WTC11 (cell line): ENCODE data around the gene WSCD2. TPM values are rescaled to one million over a fixed set of nuclear protein-coding genes. Genes with fewer than 3 reads are reported as not detected.

Experiments
- ATAC-seq: fragments of 200-7000 bp; cut with Tn5 transposase; 2 replicates; pipeline ENCODE4 v1.10.0; 2021; ENCODE audit warnings: mild to moderate bottlenecking, moderate library complexity
- CTCF ChIA-PET: fragments of 300-600 bp; sonication (Branson Sonifier 250); formaldehyde crosslinking; loops from one replicate; lab custom pipeline; 2021; ENCODE audit warnings: antibody characterized with exemption; lab: Charles Lee
- POLR2A ChIA-PET: fragments of 350-600 bp; sonication (Branson Sonifier 250); formaldehyde crosslinking; loops from one replicate; lab custom pipeline; 2021; ENCODE audit warnings: antibody characterized with exemption; lab: Charles Lee
- DNase-seq: peaks from one replicate; pipeline ENCODE4 v3.0.0; 2021; ENCODE audit warnings: low spot score
- H3K27ac Mint-ChIP-seq: 2 replicates; pipeline ENCODE4 v1.8.0; 2021; ENCODE audit warnings: mixed read lengths
- H3K27me3 Mint-ChIP-seq: 2 replicates; pipeline ENCODE4 v1.8.0; 2021; ENCODE audit warnings: low read depth, mild to moderate bottlenecking, moderate library complexity, mixed read lengths
- H3K36me3 Mint-ChIP-seq: 2 replicates; pipeline ENCODE4 v1.8.0; 2021; ENCODE audit warnings: mixed read lengths
- H3K4me1 Mint-ChIP-seq: 2 replicates; pipeline ENCODE4 v1.8.0; 2022; ENCODE audit warnings: mixed read lengths
- H3K4me3 Mint-ChIP-seq: 2 replicates; pipeline ENCODE4 v1.8.0; 2021; ENCODE audit warnings: mild to moderate bottlenecking, moderate library complexity, mixed read lengths
- H3K9me3 Mint-ChIP-seq: 2 replicates; pipeline ENCODE4 v1.8.0; 2021; ENCODE audit warnings: mixed read lengths
- CREB1 ChIP-seq: sonication (generic); formaldehyde crosslinking; IDR thresholded peaks from 2 replicates; pipeline ENCODE4 v1.8.0; 2023; ENCODE audit warnings: mild to moderate bottlenecking, missing genetic modification reagents
- ESRRA ChIP-seq: sonication (generic); formaldehyde crosslinking; IDR thresholded peaks from 2 replicates; pipeline ENCODE4 v1.8.1; 2022; ENCODE audit warnings: mild to moderate bottlenecking, missing genetic modification reagents, borderline replicate concordance
- FOXJ3 ChIP-seq: sonication (generic); formaldehyde crosslinking; IDR thresholded peaks from 2 replicates; pipeline ENCODE4 v1.9.0; 2021; ENCODE audit warnings: missing genetic modification reagents, mild to moderate bottlenecking, borderline replicate concordance
- IRF1 ChIP-seq: sonication (generic); formaldehyde crosslinking; IDR thresholded peaks from 2 replicates; pipeline ENCODE4 v1.8.0; 2023; ENCODE audit warnings: missing genetic modification reagents
- OVOL2 ChIP-seq: fragments of 250-450 bp; sonication (Bioruptor Pico); IDR thresholded peaks from 2 replicates; pipeline ENCODE4 v1.9.0; 2021; ENCODE audit warnings: mild to moderate bottlenecking, borderline replicate concordance
- RELA ChIP-seq: sonication (generic); formaldehyde crosslinking; IDR thresholded peaks from 2 replicates; pipeline ENCODE4 v1.8.1; 2022; ENCODE audit warnings: missing genetic modification reagents, mild to moderate bottlenecking, borderline replicate concordance
- SP1 ChIP-seq: sonication (generic); formaldehyde crosslinking; conservative IDR thresholded peaks from 2 replicates; pipeline ENCODE4 v1.8.1; 2022; ENCODE audit warnings: missing genetic modification reagents
- STAT6 ChIP-seq: sonication (generic); formaldehyde crosslinking; conservative IDR thresholded peaks from 2 replicates; pipeline ENCODE4 v1.8.1; 2023; ENCODE audit warnings: mild to moderate bottlenecking, low read depth, missing genetic modification reagents, moderate library complexity
- TCF7 ChIP-seq: sonication (generic); formaldehyde crosslinking; IDR thresholded peaks from 2 replicates; pipeline ENCODE4 v1.8.0; 2022; ENCODE audit warnings: mild to moderate bottlenecking, low read depth, missing genetic modification reagents, moderate library complexity
- TEAD4 ChIP-seq: sonication (generic); formaldehyde crosslinking; IDR thresholded peaks from 2 replicates; pipeline ENCODE4 v1.8.0; 2022; ENCODE audit warnings: mild to moderate bottlenecking, missing genetic modification reagents
- USF2 ChIP-seq: sonication (generic); formaldehyde crosslinking; IDR thresholded peaks from 2 replicates; pipeline ENCODE4 v1.8.1; 2023; ENCODE audit warnings: mild to moderate bottlenecking, missing genetic modification reagents, moderate library complexity
- ZNF512 ChIP-seq: sonication (generic); formaldehyde crosslinking; IDR thresholded peaks from 2 replicates; pipeline ENCODE4 v1.8.1; 2022; ENCODE audit warnings: missing genetic modification reagents, borderline replicate concordance
- total RNA-seq: library from RNA; stranded (reverse); gene quantifications from 3 replicates; pipeline ENCODE4 v1.2.3, GENCODE V29; 2021
- TF ChIP-seq, protein P1 (sequence below): fragments of 250-450 bp; sonication (Bioruptor Pico); conservative IDR thresholded peaks from 2 replicates; pipeline ENCODE4 v1.9.0; 2021; ENCODE audit warnings: mild to moderate bottlenecking
- TF ChIP-seq, protein P2 (sequence below): sonication (generic); formaldehyde crosslinking; IDR thresholded peaks from 2 replicates; pipeline ENCODE4 v1.8.0; 2022; ENCODE audit warnings: mild to moderate bottlenecking, missing genetic modification reagents

Gene WSCD2
- total RNA-seq, 1 experiment from 2014 or later = 1.1 TPM

DNA sequence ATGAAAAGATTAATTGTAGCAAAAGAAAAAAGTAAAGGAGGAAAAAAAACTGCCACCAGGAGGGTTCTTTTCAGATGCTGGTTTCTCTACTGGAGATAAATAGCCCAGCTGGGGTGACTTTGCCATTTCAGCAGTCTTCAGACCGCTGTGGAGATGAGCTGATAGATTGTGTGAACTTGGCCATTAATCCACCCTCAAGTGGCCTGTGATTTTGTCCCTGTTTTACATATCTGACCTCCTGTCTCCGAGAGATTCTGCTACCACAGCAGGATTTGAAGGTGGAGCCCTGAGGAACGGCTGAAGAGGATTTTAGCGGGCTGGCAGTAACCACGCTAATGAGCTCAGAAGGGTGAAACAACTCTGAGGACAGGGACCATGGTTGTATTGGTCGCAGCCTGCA, 72.7 kb downstream of the WSCD2 start:
- peaks cover 7% of the 10 kb centered on the region for H3K36me3 Mint-ChIP-seq
- TF ChIP-seq FOXJ3 (CRISPR knock-in tag) (no peak), STAT6 (CRISPR knock-in tag) (no peak), RELA (CRISPR knock-in tag) (no peak), TEAD4 (no peak), CREB1 (CRISPR knock-in tag) (no peak), USF2 (CRISPR knock-in tag) (no peak), OVOL2 (CRISPR knock-in tag) (no peak), TCF7 (CRISPR knock-in tag) (no peak), SP1 (CRISPR knock-in tag) (no peak), IRF1 (no peak), ESRRA (CRISPR knock-in tag) (no peak), ZNF512 (no peak)
- TF ChIP-seq, protein P1, sequence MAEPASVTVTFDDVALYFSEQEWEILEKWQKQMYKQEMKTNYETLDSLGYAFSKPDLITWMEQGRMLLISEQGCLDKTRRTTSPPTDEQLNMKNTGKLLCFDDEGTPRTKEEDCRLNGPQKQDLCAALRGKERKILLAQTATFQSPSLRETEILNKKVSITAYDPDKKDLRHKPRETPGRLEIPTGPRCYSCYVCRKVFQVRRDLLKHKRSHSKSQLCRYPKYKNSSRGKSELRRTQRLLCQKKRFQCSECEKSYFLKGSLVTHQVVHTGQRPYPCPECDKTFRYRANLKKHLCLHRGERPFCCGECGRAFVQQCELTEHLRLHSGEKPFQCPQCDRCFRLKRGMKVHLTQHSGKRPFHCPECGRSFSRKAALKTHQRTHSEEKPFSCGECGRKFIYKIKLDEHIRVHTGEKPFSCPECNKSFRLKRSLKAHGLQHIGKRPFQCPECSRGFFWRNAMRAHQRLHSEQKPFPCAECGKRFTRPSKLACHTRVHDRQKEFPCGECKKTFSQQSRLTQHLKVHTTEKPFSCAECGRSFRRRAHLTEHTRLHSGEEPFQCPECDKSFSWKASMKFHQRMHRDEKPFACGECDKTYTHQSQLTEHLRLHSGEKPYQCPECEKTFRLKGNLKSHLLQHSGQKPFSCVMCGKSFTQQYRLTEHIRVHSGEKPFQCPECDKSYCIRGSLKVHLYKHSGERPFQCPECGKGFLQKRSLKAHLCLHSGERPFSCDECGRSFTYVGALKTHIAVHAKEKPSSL (CRISPR knock-in tag) = no peak
- TF ChIP-seq, protein P2, sequence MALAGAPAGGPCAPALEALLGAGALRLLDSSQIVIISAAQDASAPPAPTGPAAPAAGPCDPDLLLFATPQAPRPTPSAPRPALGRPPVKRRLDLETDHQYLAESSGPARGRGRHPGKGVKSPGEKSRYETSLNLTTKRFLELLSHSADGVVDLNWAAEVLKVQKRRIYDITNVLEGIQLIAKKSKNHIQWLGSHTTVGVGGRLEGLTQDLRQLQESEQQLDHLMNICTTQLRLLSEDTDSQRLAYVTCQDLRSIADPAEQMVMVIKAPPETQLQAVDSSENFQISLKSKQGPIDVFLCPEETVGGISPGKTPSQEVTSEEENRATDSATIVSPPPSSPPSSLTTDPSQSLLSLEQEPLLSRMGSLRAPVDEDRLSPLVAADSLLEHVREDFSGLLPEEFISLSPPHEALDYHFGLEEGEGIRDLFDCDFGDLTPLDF (CRISPR knock-in tag) = no peak
- no peak overlapping the region for H3K4me3 Mint-ChIP-seq
- H3K4me1 Mint-ChIP-seq = no peaks in the 10 kb centered on the region
- ChIA-PET POLR2A (interaction anchor here (0.9 kb wide), 1 partner anchor 138 kb away, joined by 10 read pairs; no protein-coding TSS in a partner anchor), CTCF (interaction anchor here (0.7 to 1.3 kb wide), 4 partner anchors 8 to 293 kb away, joined by 3 to 4 read pairs (median 3); no protein-coding TSS in a partner anchor)
- H3K27me3 Mint-ChIP-seq = no peaks in the 10 kb centered on the region; the same call in 1 of the 2 replicates
- H3K9me3 Mint-ChIP-seq = peaks cover 11% of the 10 kb centered on the region
- ATAC-seq (no peak), DNase-seq (no peak)
- H3K27ac Mint-ChIP-seq = no peak overlapping the region
